ENCODE data around the gene CELSR1. TPM values are rescaled to one million over a fixed set of nuclear protein-coding genes. Genes with fewer than 3 reads are reported as not detected.

CELSR1 gene
- total RNA-seq, 2 experiments from 2014 or later: 1.0 to 1.1 TPM

DNA sequence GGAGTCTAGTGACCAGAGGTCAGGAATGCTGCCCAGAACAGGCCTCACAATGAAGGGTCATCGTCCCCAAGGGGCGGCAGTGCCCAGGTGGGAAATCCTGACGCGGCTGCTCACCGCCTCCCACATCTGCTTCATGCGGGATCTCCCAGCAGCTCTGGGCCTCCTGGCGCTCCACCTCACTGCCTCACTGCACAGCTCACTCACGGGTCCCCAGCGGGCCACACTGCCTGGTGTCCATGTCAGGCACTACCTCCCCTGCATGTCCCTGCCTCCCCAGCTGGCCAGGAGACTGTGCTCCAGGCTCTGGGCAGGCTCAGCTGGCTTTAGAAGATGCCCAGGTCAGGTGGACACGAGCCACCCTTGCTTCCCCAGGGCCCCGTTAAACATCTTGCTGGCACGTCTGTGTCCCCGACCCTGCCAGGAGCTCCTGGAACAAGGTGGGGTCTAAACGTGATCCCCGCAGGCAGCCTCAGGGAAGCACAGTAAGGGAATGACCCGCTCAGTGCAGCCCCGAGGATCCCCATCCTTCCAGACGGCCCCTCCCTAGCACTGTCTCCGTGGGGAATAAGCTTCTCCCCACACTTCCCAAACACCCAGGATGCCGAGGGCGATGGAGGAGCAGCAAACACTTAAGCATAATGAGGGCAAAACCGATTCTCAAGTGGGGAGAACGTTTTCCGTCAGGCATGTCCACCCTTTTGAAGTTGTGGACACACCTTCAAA, 108.7 kb downstream of the CELSR1 start:
- peaks cover 17% of the 10 kb centered on the region for H3K4me1 Mint-ChIP-seq (ENCODE audit: low read depth)
- peaks cover 0 to 4% of the 10 kb centered on the region in 2 experiments for H3K9me3 ChIP-seq (ENCODE audit: control insufficient read depth in 1 of 2, insufficient read depth in 1 of 2, low read length in 2 of 2)

DNA sequence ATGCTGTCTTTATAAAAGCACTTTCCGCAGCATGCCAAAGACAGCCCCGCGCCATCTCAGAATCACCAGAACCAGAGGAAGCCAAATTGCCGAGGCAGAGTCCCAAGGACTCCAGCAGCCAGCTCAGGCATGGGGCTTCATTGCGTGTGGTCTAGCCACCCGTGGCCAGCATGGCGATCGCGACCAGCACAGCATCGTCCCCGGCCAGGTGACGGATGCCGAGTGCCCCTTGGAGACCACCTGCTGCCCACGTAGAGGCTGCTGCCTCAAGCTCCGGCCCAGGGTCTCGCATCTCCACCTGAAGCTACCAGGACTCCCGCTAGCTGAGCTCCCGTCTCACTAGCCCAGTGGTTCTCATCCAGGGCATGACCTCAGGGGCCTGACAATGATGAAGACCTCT, 109.2 kb downstream of the CELSR1 start:
- CTCF ChIA-PET: interaction anchor here (1.3 kb wide), 1 partner anchor 61 kb away, joined by 3 read pairs; no protein-coding TSS in a partner anchor
- peaks cover 0 to 4% of the 10 kb centered on the region in 2 experiments for H3K9me3 ChIP-seq (ENCODE audit: control insufficient read depth in 1 of 2, insufficient read depth in 1 of 2, low read length in 2 of 2)
- ATAC-seq (ENCODE audit: poor library complexity) (no peak), DNase-seq (no peak)
- Mint-ChIP-seq H3K27me3 (no peaks in the 10 kb centered on the region), H3K9me3 (peaks cover 3% of the 10 kb centered on the region), H3K27ac (no peak overlapping the region), H3K4me3 (no peak overlapping the region), H3K36me3 (ENCODE audit: low read depth) (peaks cover 4% of the 10 kb centered on the region), H3K4me1 (ENCODE audit: low read depth) (peaks cover 16% of the 10 kb centered on the region)
- peaks cover 23% of the 10 kb centered on the region for H3K4me1 ChIP-seq (ENCODE audit: insufficient read depth, low read length)
- POLR2A ChIA-PET: no interaction called here
- no peaks in the 10 kb centered on the region for H3K36me3 ChIP-seq (ENCODE audit: insufficient read depth, low read length)
- TF ChIP-seq, protein P1, sequence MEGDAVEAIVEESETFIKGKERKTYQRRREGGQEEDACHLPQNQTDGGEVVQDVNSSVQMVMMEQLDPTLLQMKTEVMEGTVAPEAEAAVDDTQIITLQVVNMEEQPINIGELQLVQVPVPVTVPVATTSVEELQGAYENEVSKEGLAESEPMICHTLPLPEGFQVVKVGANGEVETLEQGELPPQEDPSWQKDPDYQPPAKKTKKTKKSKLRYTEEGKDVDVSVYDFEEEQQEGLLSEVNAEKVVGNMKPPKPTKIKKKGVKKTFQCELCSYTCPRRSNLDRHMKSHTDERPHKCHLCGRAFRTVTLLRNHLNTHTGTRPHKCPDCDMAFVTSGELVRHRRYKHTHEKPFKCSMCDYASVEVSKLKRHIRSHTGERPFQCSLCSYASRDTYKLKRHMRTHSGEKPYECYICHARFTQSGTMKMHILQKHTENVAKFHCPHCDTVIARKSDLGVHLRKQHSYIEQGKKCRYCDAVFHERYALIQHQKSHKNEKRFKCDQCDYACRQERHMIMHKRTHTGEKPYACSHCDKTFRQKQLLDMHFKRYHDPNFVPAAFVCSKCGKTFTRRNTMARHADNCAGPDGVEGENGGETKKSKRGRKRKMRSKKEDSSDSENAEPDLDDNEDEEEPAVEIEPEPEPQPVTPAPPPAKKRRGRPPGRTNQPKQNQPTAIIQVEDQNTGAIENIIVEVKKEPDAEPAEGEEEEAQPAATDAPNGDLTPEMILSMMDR (IDR thresholded peaks at IDR 0.05): no peak
- intact Hi-C loops (cut with DNase I, micrococcal nuclease): no loop called here
- H3K27me3 ChIP-seq (ENCODE audit: control insufficient read depth in 1 of 2, insufficient read depth in 2 of 2, low read length in 2 of 2): no peaks in the 10 kb centered on the region
- H3K27ac ChIP-seq (ENCODE audit: low read depth in 1 of 2, low read length in 2 of 2): no peak overlapping the region
- no peak overlapping the region for H3K4me3 ChIP-seq (ENCODE audit: low read length)

More for the DNA sequence above, 108.7 kb downstream of the CELSR1 start:
- ATAC-seq (ENCODE audit: poor library complexity) (no peak), DNase-seq (no peak)
- H3K27ac Mint-ChIP-seq: no peak overlapping the region
- H3K4me3 Mint-ChIP-seq: no peak overlapping the region
- no peaks in the 10 kb centered on the region for H3K27me3 Mint-ChIP-seq
- Histone ChIP-seq H3K27me3 (ENCODE audit: control insufficient read depth in 1 of 2, insufficient read depth in 2 of 2, low read length in 2 of 2) (no peaks in the 10 kb centered on the region), H3K4me1 (ENCODE audit: insufficient read depth, low read length) (peaks cover 23% of the 10 kb centered on the region), H3K4me3 (ENCODE audit: low read length) (no peak overlapping the region), H3K27ac (ENCODE audit: low read depth in 1 of 2, low read length in 2 of 2) (no peak overlapping the region), H3K36me3 (ENCODE audit: insufficient read depth, low read length) (no peaks in the 10 kb centered on the region)
- H3K36me3 Mint-ChIP-seq (ENCODE audit: low read depth): peaks cover 4% of the 10 kb centered on the region
- H3K9me3 Mint-ChIP-seq: peaks cover 3% of the 10 kb centered on the region
- TF ChIP-seq, protein P1 (IDR thresholded peaks at IDR 0.05): no peak
- ChIA-PET CTCF (interaction anchor here (1.3 kb wide), 1 partner anchor 61 kb away, joined by 3 read pairs; no protein-coding TSS in a partner anchor), POLR2A (no interaction called here)
- intact Hi-C loops (cut with DNase I, micrococcal nuclease): no loop called here

DNA sequence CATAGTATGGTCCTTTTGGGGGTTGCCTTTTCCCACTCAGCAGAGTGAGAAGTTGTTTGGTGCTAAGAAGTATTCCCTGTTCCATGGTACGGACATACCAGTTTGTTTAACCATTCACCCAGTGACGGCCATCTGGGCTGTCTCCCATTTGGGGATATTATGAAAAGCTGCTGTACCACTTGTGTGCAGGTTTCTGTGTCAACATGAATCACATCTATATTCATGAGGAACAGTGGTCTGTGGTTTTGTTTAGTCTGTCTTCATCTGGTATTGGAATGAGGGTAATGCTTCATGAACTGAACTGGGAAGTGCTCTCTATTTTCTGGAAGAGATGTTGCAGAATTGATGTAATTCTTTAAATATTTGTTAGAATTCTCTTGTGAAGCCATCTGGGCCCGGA, 112.4 kb downstream of the CELSR1 start:
- H3K27me3 Mint-ChIP-seq: no peaks in the 10 kb centered on the region
- no peak overlapping the region for H3K4me3 Mint-ChIP-seq
- Histone ChIP-seq H3K4me1 (ENCODE audit: insufficient read depth, low read length) (peaks cover 16% of the 10 kb centered on the region), H3K27ac (ENCODE audit: low read depth in 1 of 2, low read length in 2 of 2) (no peak overlapping the region), H3K36me3 (ENCODE audit: insufficient read depth, low read length) (no peaks in the 10 kb centered on the region), H3K27me3 (ENCODE audit: control insufficient read depth in 1 of 2, insufficient read depth in 2 of 2, low read length in 2 of 2) (no peaks in the 10 kb centered on the region), H3K4me3 (ENCODE audit: low read length) (no peak overlapping the region), H3K9me3 (ENCODE audit: control insufficient read depth in 1 of 2, insufficient read depth in 1 of 2, low read length in 2 of 2) (peaks cover 0 to 4% of the 10 kb centered on the region in 2 experiments)
- intact Hi-C loops (cut with DNase I, micrococcal nuclease): no loop called here
- peaks cover 3% of the 10 kb centered on the region for H3K9me3 Mint-ChIP-seq
- no peaks in the 10 kb centered on the region for H3K36me3 Mint-ChIP-seq (ENCODE audit: low read depth)
- no peak overlapping the region for H3K27ac Mint-ChIP-seq
- peaks cover 11% of the 10 kb centered on the region for H3K4me1 Mint-ChIP-seq (ENCODE audit: low read depth)
- no peak for DNase-seq
- TF ChIP-seq, protein P1 (IDR thresholded peaks at IDR 0.05): no peak
- ATAC-seq (ENCODE audit: poor library complexity): no peak
- ChIA-PET POLR2A (no interaction called here), CTCF (no interaction called here)

Measured in CD4-positive, alpha-beta T cell (primary cell).